Gastroesophageal sphincter (tissue), 4 donors: ENCODE measurements around the gene CCDC146. TPM values are rescaled to one million over a fixed set of nuclear protein-coding genes. Genes with fewer than 3 reads are reported as not detected.

Experiments used
- ATAC-seq: fragments of 150-250 bp; one replicate; pipeline ENCODE4 v1.9.1; 2016; ENCODE audit warnings: mild to moderate bottlenecking, moderate library complexity
- H3K27ac ChIP-seq, 4 donors: fragments of 200-600 bp; sonication (generic) in 3 of 4; 1 replicate in 3 of 4; 2 replicates in 1 of 4; pipeline ENCODE4 v1.5.1; 2016 to 2019
- H3K27me3 ChIP-seq: fragments of 200-600 bp; sonication (generic); one replicate; pipeline ENCODE4 v1.5.1; 2019
- H3K36me3 ChIP-seq, 2 donors: fragments of 200-600 bp; sonication (generic); one replicate each; pipeline ENCODE4 v1.5.1; 2019; ENCODE audit warnings: control low read depth in 1 of 2
- H3K4me1 ChIP-seq, 3 donors: fragments of 200-600 bp; sonication (generic); 1 replicate in 2 of 3; 2 replicates in 1 of 3; pipeline ENCODE4 v1.5.1; 2016 to 2019; ENCODE audit warnings: control low read depth in 2 of 3
- H3K4me3 ChIP-seq, 2 donors: fragments of 200-600 bp; sonication (generic); one replicate each; pipeline ENCODE4 v1.5.1; 2019; ENCODE audit warnings: mild to moderate bottlenecking in 1 of 2, moderate library complexity in 1 of 2
- H3K9me3 ChIP-seq, 3 donors: fragments of 200-600 bp; sonication (generic); one replicate each; pipeline ENCODE4 v1.5.1; 2017 to 2019; ENCODE audit warnings: control low read depth in 2 of 3
- CTCF ChIP-seq, 4 experiments: fragments of 200-600 bp in 2 of 4; fragments of 450-650 bp in 2 of 4; sonication (generic) in 1 of 4; IDR thresholded peaks; one replicate each; pipeline ENCODE4 v1.5.1; 2017 to 2019; ENCODE audit warnings: antibody characterized with exemption in 4 of 4, mild to moderate bottlenecking in 2 of 4, moderate library complexity in 2 of 4
- EP300 ChIP-seq: sonication (generic); formaldehyde crosslinking; IDR thresholded peaks from one replicate; pipeline ENCODE4 v1.6.1; 2017; ENCODE audit warnings: antibody characterized with exemption, mild to moderate bottlenecking
- POLR2A ChIP-seq, 2 donors: fragments of 450-650 bp; IDR thresholded peaks; one replicate each; pipeline ENCODE4 v1.6.1; 2017; ENCODE audit warnings: antibody characterized with exemption in 2 of 2, mild to moderate bottlenecking in 2 of 2, moderate library complexity in 1 of 2
- POLR2AphosphoS5 ChIP-seq: sonication (generic); formaldehyde crosslinking; IDR thresholded peaks from one replicate; pipeline ENCODE4 v1.6.1; 2017; ENCODE audit warnings: antibody characterized with exemption
- WGBS, 2 donors: methylation state at CpG; one replicate each; pipeline ENCODE4 v1.1.5; 2018; ENCODE audit warnings: low coverage in 1 of 2; 5-methylcytosine and 5-hydroxymethylcytosine counted together
- total RNA-seq, 4 donors: library from RNA; depleted of rRNA; stranded (reverse); fragments of >200 nt; gene quantifications; one replicate each; pipeline ENCODE4 v1.1.0, GENCODE V29; 2016

The CCDC146 gene
- total RNA-seq, 4 donors from 2014 or later = 8.7 to 29.3 (median 20.1) TPM

GRCh38 chr7:77326131-77326530 is 203.7 kb downstream of the CCDC146 start:
- ATAC-seq = no peak
- Histone ChIP-seq H3K4me1 (peaks cover 20 to 63% (median 28%) of the 10 kb centered on the region in 3 donors), H3K9me3 (no peaks in the 10 kb centered on the region), H3K27me3 (no peaks in the 10 kb centered on the region), H3K36me3 (no peaks in the 10 kb centered on the region), H3K4me3 (no peak overlapping the region), H3K27ac (peak overlapping the region; percentile 82 to 86 (median 85))
- TF ChIP-seq EP300 = no peak
- TF ChIP-seq CTCF (IDR thresholded peaks at IDR 0.05) = no peak
- TF ChIP-seq POLR2AphosphoS5 = no peak
- TF ChIP-seq POLR2A (IDR thresholded peaks at IDR 0.05) = no peak
- WGBS, 2 donors = 27 to 57% methylated on average over 2 of the region's 3 CpGs

- 16 to 26% methylated on average over 6 to 10 of the region's 12 CpGs for WGBS, 2 donors
- H3K27me3 ChIP-seq = no peaks in the 10 kb centered on the region
- peak; percentile 72 for ATAC-seq
- no peaks in the 10 kb centered on the region for H3K36me3 ChIP-seq
- H3K9me3 ChIP-seq = no peaks in the 10 kb centered on the region
- TF ChIP-seq EP300 (no peak), CTCF (IDR thresholded peaks at IDR 0.05) (no peak), POLR2AphosphoS5 (peak; percentile 73)
- peaks cover 20 to 75% (median 37%) of the 10 kb centered on the region in 3 donors for H3K4me1 ChIP-seq
- H3K4me3 ChIP-seq = no peak overlapping the region
- H3K27ac ChIP-seq = peak overlapping the region; percentile 82 to 86 (median 85)
Measured at GRCh38 chr7:77327067-77327931, 204.9 kb downstream of the CCDC146 start.

GRCh38 chr7:77327932-77328628 is 205.7 kb downstream of the CCDC146 start:
- Histone ChIP-seq H3K27ac (peak overlapping the region; percentile 82 to 86 (median 85)), H3K36me3 (no peaks in the 10 kb centered on the region), H3K27me3 (no peaks in the 10 kb centered on the region), H3K9me3 (no peaks in the 10 kb centered on the region), H3K4me1 (peaks cover 20 to 77% (median 37%) of the 10 kb centered on the region in 3 donors), H3K4me3 (no peak overlapping the region)
- no peak for ATAC-seq
- 22 to 25% methylated on average over 3 to 5 of the region's 6 CpGs for WGBS, 2 donors
- no peak for TF ChIP-seq EP300
- no peak for TF ChIP-seq POLR2AphosphoS5
- TF ChIP-seq CTCF (IDR thresholded peaks at IDR 0.05) = no peak
- TF ChIP-seq POLR2A (IDR thresholded peaks at IDR 0.05) = no peak

GRCh38 chr7:77328669-77329068 is 206.3 kb downstream of the CCDC146 start:
- no peak for ATAC-seq
- 0 to 11% methylated on average over 1 of the region's 1 CpG for WGBS, 2 donors
- TF ChIP-seq POLR2A (IDR thresholded peaks at IDR 0.05) (no peak), EP300 (no peak), POLR2AphosphoS5 (peak; percentile 45)
- peaks cover 20 to 77% (median 37%) of the 10 kb centered on the region in 3 donors for H3K4me1 ChIP-seq
- no peak overlapping the region for H3K4me3 ChIP-seq
- no peaks in the 10 kb centered on the region for H3K9me3 ChIP-seq
- no peaks in the 10 kb centered on the region for H3K36me3 ChIP-seq
- H3K27ac ChIP-seq = peak overlapping the region; percentile 82 to 86 (median 85)
- H3K27me3 ChIP-seq = no peaks in the 10 kb centered on the region

- H3K27me3 ChIP-seq = no peaks in the 10 kb centered on the region
- H3K4me1 ChIP-seq = peaks cover 20 to 69% (median 37%) of the 10 kb centered on the region in 3 donors
- H3K27ac ChIP-seq = peak overlapping the region; percentile 45 to 85 (median 84)
- no peaks in the 10 kb centered on the region for H3K36me3 ChIP-seq
- H3K9me3 ChIP-seq = no peaks in the 10 kb centered on the region
- no peak for ATAC-seq
- H3K4me3 ChIP-seq = no peak overlapping the region
- 95 to 97% methylated on average over 3 to 4 of the region's 4 CpGs for WGBS, 2 donors
- TF ChIP-seq POLR2A (IDR thresholded peaks at IDR 0.05) = no peak
- TF ChIP-seq POLR2AphosphoS5 = no peak
- no peak for TF ChIP-seq EP300
- TF ChIP-seq CTCF (IDR thresholded peaks at IDR 0.05) = no peak
Measured at GRCh38 chr7:77329466-77330168, 207.2 kb downstream of the CCDC146 start.
